Measurements from ENCODE around the gene TM6SF1.

GRCh38 chr15:83144771-83145170 lies 37.3 kb downstream of the TM6SF1 start:
- TF ChIP-seq CTCF (IDR thresholded peaks at IDR 0.05) (no peak), EP300 (IDR thresholded peaks at IDR 0.05) (no peak)

Data from tibial nerve (tissue), 4 donors.